ENCODE measurements around the gene HBB.

DNA sequence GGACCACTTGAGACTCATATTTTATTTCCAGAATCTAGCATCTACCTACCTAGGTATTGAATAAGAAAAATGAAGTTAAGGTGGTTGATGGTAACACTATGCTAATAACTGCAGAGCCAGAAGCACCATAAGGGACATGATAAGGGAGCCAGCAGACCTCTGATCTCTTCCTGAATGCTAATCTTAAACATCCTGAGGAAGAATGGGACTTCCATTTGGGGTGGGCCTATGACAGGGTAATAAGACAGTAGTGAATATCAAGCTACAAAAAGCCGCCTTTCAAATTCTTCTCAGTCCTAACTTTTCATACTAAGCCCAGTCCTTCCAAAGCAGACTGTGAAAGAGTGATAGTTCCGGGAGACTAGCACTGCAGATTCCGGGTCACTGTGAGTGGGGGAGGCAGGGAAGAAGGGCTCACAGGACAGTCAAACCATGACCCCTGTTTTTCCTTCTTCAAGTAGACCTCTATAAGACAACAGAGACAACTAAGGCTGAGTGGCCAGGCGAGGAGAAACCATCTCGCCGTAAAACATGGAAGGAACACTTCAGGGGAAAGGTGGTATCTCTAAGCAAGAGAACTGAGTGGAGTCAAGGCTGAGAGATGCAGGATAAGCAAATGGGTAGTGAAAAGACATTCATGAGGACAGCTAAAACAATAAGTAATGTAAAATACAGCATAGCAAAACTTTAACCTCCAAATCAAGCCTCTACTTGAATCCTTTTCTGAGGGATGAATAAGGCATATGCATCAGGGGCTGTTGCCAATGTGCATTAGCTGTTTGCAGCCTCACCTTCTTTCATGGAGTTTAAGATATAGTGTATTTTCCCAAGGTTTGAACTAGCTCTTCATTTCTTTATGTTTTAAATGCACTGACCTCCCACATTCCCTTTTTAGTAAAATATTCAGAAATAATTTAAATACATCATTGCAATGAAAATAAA, 2.1 kb downstream of the HBB start:
- no peak for TF ChIP-seq POLR2A (IDR thresholded peaks at IDR 0.05)
- TF ChIP-seq, protein P1, sequence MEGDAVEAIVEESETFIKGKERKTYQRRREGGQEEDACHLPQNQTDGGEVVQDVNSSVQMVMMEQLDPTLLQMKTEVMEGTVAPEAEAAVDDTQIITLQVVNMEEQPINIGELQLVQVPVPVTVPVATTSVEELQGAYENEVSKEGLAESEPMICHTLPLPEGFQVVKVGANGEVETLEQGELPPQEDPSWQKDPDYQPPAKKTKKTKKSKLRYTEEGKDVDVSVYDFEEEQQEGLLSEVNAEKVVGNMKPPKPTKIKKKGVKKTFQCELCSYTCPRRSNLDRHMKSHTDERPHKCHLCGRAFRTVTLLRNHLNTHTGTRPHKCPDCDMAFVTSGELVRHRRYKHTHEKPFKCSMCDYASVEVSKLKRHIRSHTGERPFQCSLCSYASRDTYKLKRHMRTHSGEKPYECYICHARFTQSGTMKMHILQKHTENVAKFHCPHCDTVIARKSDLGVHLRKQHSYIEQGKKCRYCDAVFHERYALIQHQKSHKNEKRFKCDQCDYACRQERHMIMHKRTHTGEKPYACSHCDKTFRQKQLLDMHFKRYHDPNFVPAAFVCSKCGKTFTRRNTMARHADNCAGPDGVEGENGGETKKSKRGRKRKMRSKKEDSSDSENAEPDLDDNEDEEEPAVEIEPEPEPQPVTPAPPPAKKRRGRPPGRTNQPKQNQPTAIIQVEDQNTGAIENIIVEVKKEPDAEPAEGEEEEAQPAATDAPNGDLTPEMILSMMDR (IDR thresholded peaks at IDR 0.05 in 8 of 11, conservative IDR thresholded peaks at IDR 0.05 in 3 of 11): no peak
- TF ChIP-seq POLR2AphosphoS5 (IDR thresholded peaks at IDR 0.05): no peak

Data from spleen (tissue), 7 donors.